T-helper 9 cell (primary cell): ENCODE results near the gene FADS6.

ENCODE experiments used
- DNase-seq: peaks from one replicate; pipeline ENCODE4 v3.0.0-alpha.2; 2020

The FADS6 gene

DNA sequence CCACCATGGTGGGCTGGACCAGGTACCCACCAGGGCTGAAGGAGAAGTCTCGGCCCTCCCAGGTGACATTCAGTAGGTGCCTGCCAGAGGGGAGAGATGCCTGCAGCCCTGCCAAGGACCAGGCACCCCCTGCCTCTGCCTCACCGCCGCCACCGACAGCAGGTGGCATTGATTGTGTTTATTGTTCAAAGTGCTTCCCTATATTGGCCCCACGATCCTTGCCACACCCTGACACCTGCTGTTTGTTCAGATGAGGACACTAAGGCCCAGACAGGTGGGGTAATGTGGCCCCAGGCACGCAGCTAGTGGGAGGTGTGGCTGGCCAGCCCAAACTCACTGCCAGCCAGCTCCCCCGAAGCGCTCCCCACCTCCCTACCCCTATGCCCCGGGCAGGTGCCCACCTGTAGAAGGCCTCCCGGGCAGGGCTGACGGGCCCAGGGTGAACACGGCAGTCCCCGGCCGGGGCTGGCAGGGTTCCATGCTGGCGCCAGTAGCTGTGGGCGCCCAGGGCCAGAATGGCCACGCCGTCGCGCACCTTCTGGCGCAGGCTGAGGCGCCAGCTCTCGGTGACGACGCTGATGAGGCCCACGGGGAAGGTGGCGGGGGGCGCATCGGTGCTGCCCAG is 41.7 kb downstream of the FADS6 start:
- DNase-seq: no peak

DNA sequence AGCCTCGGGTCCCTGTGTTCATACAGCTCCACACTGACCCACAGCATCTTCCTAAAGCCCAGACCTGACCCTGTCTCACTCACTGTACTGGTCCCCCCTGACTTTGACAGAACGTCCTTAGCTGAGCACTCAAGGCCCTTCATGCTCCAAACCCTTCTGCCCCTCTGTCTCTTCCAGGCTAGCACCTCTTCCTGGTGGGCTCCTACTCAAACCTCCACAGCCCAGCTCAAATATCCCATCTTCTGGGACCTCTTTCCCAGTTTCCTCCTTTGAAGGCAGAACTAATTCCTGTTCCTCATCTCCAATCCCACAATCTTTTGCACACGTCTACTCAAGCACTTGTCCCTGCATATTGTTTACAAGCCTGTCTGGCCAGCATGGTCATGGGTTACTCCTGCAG is 42.5 kb downstream of the FADS6 start:
- no peak for DNase-seq

DNA sequence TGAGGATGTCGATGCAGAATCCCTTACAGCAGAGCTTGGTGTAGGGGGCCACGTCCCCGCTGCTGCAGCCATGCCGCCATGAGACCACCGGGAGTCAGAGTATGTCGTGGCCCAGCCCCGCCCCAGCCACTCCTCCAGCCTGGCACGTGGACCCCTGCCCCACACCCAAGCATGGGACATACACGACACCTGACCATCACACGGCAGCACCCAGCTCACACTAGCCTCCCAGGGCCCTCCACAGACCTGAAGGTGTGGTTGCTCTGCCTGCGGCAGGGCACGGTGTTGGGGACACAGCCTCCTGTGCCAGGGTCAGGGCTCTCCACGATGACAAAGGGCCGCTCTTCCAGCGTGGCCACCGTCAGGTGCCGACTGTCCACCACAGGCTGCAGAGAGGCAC is 43.1 kb downstream of the FADS6 start:
- no peak for DNase-seq

DNA sequence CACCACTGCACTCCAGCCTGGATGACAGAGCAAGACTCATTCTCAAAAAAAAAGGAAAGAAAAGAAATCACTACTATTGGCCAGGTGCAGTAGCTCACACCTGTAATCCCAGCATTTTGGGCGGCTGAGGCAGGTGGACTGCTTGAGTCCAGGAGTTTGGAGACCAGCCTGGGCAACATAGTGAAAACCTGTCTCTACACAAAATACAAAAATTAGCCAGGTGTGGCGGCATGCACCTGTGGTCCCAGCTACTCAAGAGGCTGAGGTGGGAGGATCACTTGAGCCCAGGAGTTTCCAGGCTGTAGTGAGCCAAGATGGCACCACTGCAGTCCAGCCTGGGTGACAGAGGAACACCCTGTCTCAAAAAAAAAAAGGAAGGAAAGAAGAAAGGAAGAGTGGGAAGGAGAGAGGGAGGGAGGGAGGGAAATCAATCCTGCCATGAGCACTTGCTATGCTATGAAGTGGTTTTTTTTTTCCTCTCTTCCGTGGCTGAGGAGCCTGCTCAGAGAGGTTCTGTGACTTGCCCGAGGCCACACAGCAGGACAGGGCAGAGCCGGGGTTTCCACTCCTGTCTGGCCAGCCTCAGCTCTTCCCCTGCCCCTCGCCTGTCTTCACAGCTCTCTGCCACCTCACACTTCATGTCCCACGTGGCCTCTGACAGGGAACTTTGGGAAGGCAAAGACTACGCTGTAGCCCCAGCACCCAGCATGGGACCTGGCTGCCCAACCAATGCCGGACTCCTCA is 44.6 kb downstream of the FADS6 start:
- no peak for DNase-seq

DNA sequence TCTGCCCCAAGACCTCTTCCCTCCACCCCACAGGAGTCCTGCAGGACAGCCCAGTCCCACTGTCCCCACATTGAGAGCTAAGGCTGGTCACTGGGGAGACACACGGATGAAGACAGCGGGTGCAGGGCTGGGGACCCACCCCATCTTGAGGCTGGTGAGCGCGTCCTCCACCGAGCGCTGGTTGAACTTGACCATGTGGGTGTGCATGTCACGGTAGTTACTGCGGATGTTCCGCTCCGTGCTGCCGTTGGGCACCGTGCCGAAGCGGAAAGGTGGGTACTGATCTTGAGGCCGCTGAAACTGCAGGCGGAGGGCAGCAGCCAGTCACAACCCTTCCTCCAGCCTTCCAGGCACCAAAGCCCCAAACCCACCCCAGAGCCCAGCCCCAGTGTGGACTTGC is 46.8 kb downstream of the FADS6 start:
- DNase-seq: no peak

DNA sequence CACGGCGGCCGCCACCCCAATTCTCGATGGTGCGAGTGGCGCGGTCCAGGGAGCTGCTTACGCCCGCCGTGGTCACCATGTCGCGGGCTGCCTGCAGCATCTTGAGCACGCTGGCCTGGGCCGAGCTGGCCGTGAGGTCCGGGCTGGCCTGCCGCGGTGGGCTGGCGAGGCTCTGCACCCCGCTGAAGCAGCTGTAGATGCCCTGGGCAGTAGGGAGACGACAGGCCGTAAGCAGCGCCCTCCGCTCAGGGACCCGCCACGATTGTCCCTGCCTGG is 50.1 kb downstream of the FADS6 start:
- no peak for DNase-seq

DNA sequence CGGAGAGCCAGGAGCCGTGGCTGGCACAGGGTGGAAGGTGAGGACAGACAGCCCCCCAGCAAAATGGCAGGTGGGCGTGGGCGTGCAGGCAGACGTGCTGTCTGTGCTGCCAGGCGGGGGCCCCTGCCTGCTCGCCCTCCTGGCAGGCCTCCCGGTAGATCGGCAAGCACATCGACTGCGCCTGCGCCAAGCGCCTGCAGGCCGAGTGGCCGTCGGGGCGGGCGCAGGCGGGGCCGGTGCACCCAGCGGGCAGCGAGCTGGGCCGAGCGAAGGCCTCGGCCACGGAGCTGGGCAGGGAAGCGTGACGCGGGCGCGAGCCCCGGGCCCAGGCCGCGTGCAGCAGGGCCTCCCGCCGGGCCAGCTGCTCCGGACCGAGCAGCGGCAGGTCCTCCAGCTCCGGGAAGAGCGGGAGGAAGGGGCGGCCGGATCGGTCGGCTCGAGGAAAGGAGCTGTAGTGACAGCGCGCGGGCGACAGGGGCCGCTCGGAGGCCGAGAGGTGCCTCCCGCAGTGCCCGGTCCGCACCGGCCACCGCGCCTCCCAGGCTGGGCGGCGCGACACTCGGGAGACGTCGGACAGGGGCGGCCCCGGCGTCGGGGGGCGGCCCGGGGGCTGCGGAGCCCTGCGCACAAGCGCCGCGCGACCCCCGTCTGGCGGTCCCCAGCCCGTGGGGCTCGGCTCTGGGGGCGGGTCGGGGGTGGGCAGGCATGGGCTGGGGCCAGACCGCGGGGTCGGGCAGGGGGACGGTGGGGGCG is 50.7 kb downstream of the FADS6 start:
- DNase-seq: no peak

DNA sequence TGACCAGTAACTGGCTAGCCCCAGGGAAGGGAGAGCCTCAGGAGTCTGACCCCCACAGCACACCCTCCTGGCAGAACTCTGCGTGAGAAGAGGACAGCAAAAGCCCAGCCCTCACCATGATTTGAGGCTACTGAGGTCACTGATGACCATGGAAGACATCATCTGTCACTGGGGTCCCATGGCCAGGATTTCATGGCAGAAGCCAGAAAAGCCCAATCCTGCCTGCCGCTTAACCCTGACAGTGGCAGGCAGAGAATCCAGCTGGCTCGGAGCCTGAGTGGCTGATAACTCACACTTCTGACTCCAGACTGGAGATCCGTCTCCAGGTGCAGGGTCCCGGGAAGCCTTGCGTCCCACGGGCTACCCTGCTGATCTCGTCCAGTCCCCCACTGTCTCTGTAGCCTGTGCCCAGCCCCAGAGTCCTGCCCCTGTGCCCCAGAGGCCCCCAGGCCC is 51.3 kb downstream of the FADS6 start:
- no peak for DNase-seq

DNA sequence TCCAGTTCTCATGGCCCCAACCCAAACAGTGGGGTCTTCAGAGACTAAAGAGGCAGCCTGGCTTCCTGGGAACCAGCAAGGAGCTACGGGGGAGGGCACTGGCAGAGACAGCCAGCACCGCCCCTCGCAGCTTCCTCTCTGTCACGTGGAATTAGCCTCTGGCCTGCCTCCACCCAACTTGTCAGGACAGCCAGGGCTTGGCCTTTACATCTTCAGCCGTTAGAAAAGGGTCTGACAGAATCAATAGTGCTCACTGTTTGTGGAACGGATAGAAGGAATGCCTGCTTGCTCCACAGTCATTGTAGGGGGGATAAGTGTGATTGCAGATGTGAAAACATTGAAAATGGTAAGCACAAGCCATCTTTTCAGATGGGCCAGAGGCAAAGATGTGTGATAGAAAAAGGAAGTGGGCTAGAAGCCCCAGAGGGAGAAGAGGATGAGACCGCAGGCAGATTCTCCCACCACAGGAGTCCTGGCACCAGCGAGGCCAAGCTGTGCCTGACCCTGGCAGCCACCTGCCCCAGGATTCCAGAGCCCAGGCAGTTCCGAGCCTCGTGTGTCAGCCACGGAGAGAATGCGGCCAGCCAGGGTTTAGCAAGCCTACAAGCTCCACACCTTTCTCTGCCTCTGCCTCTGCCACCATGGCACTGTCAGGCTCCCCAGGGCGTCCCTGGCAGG is 52.3 kb downstream of the FADS6 start:
- no peak for DNase-seq

DNA sequence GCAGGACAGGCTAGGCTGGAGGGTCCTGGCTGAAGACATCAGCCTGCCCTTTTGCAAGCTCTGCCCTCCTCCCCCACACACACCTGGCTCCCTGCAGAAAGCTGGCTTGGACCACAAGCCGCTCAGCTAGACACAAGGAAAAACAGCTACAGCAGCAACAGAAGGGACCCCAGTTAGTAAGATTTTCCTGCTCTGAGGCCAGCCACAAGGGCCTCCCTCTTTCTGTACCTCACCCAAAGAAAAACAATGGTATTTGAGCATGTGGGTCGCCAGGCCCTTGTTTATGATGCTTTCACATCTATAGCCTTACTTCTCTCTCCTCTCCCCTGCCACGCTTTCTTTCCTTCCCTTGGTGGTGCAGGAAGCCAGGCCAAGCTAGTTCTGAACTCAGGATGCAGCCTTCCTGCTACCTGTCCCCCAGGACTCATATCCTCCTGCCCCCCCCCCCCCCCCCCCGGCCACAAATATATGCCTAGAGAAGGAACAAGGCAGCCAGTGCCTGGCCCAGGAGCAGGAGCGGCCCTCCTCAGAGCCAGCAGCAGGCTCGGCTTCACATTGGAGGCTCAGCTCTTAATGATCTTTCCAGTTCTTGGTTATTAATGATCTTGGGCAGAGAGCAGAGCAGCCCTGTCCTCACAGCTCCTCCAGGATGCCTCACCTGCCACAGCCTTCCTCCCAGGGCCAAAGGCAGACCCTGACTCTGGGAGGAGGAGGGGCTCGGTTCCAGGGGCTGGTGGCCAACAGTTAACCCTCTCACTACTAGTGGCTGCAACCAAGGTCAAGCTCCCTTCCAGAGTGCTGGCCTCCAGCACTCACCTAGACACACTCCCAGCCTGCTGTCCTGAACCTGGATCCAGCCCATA is 53.2 kb downstream of the FADS6 start:
- no peak for DNase-seq

DNA sequence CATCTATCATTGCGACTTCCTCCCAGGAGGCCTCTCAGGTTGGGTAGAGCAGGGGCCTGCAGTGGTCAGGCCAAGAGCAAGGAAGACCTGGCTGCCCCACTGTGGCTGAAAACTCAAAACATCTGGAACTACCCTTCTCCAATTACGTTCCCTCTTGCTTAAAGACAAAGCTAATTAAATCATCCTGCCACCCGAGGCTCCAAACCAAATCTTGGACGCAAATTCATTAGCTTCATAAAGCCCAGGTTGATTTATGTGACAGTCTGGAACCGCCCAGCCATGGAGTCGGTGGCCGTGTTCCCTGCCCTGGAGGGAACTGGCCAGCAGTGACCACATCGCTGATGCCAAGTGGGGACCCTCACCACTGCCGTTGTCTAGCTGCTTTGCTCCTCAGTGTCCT is 55.2 kb downstream of the FADS6 start:
- no peak for DNase-seq

DNA sequence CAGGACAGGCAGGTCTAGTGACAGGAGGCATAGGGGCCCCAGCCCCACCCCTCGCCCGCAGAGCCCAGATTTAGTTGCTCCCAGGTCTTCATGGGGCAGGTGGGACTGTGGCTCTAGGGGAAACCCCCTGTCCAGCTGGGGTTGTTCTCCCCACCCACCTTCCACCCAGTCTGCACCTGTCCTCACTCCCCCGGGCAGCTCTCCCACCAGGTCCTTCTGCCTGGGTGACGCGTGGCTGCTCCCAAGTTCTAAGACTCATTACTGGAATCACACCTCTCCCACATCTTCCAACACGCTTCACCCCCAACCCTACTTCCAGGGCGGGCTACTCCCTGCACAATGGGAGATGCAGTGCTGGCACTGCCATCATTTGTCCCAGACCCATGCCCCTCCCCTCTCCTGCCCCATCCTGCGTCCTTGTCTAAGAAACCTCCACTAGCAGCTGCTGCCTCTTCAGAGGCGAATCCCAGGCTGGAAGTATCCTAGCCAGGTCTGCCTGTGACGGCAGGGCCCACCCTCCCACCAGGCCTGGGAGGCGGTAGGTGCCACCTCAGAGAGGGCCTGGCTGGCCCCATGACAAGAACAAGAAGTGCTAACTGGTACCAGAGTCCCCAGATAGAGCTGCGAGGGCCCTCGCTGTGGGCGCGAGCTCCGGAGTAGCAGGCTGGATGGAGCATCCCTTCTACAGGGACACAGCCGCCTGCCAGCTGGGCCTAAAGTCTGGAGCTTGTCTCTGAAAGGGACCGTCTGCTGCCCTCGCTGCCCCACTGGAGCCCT is 56.6 kb downstream of the FADS6 start:
- no peak for DNase-seq

DNA sequence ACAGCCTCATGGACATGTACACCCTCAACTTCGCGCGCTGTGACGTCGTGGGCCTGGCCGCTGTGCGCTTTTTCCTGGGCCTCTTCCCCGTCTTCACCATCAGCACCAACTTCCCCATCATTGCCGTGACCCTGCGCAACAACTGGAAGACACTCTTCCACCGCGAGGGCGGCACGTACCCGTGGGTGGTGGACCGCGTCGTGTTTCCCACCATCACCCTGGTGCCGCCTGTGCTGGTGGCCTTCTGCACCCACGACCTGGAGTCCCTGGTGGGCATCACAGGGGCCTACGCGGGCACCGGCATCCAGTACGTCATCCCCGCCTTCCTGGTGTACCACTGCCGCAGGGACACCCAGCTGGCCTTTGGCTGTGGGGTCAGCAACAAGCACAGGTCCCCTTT is 57.2 kb downstream of the FADS6 start:
- DNase-seq: no peak

DNA sequence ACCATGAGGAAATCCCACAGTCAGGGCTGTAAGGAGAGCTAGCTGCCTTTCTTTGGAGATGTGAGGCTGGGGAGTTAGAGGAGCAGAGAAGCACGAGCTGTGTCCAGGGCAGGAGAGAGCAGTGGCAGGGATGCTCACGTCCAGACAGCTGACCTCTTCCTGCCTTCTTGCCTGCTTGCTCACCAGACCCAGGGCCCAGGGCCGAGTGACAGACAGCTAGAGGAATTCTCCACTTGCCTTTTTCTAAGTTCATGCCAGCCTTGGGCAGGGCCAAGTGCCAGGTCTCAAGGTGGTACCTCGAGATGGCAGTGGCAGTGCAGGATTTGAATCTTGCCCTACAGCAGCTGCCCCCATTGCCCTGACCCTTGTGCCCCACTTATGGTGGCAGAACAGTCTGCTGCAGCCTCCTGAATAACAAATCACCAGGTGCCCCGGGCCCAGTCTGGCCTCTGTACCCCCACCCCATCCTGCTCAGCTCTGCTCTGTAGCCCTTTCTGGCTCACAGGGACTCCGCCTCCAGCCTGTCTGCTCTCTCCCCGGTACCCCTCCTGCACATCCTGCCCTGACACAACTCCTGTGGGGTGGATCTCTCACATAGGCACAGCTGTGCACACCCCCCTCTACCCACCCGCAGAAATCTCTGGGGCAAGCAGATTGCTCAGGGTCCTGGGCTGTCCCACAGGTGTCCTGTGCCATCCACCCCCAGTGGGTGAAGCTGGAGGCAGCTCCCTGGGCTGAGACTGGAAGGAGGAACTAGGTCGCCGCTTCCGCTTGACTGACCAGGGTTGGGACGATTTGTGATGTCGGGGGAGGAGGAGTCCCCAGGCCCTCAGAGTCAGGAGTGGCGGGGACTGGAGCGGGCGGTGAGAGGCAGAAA is 59.7 kb downstream of the FADS6 start:
- DNase-seq: no peak

DNA sequence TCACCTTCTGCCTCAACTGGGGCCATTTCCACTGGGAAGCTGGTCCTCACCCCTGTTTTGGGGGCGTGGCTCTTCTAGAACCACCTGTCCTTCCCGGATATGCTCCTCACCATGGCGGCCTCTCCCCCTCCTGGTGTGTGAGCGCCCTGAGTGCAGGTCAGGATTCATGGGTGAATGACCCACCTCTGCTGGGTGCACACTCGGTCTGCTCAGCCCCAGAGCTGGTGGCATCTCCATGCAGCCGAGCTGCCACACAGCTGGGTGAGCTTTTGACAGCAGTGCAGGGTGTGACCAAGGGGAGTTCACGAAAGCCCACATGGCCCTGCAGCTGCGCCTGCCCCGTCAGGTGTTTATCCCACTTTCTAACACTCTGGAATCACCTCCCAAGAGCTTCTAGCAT is 61.0 kb downstream of the FADS6 start:
- no peak for DNase-seq

DNA sequence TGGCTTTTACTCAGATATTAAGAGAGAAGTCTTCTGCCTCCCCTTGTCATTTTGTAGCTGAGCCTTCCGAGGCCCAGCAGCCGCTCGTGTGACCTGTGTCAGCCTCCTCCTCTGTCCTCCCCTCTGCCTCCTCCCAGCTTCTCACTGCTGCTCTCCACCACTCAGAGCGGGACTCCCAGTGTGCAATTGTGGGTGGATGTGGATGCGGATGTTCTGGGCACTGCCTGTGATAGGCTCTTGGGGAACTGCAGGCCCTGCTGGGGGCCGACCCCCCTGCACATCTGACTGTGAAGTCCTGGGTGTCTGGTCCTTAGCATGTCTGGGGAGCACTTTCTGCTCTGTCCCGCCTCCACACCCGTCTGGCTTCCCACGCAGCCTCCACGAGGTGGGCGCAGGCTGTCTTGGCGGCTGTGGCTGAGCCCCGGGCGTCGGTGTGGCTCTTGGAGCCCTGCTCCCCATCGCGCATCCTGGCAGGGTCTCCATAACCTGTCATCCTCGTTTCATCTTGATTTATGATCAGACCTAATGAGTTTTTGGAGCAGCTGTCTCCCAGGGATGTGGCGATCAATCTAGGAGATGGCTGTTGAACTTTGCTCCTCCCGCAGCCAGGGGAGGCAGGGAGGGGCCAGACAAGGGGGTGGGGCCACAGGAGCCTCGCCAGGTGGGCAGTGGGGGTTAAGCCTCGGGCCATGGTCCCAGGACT is 61.8 kb downstream of the FADS6 start:
- DNase-seq: no peak

DNA sequence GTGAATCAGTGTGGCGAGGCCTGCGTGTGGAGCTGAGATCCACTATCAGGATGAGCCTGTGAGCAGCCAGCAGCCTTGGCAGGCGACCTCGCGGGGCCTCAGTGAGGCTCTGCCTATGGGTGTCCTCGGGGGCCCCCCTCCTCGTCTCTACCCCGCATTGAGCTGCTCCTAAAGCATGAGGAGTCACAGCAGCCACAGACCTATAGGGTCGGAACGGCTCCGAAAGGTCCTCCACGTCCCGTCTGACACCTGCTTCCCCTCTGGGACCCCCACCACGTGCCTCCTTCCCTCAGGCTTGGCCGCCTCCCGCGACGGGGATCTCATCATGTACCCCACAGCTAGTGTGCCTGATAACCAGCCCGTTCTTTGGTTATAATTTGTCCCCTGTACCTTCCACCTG is 62.6 kb downstream of the FADS6 start:
- DNase-seq: no peak

DNA sequence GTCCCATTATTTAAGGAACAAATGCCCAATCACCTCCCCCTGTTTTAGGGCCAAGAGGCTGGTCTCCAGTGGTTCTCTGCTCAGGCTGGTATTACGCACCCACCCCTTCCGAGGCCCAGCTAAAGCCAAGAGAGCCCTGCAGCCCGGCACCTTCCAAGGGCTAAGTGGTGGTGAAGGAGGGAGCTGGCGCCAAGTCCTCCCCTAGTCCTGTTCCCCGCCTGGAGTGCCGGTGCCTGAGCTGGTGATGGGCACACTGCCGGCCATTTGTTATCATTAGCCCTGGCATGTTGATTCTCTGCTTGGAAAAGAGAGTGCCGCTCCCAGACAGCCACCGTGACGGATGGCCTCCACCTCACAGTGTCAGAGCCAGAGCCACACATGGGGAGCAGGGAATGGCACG is 65.6 kb downstream of the FADS6 start:
- no peak for DNase-seq
